Dedifferentiated amniotic fluid mesenchymal stem cell (primary cell): ENCODE results near the gene KAT5.
A peak's percentile ranks its signal among the peaks of the same experiment; 100 is the strongest.
"Not testable (repeated sequence)": the region's sequence is repeated elsewhere in the genome, so short reads cannot be mapped to it uniquely, and the experiment has no call there.

Source experiments
- DNase-seq: peaks from one replicate; pipeline ENCODE4 v3.0.0-alpha.2; 2016; ENCODE audit errors: extremely low spot score

Gene KAT5

DNA sequence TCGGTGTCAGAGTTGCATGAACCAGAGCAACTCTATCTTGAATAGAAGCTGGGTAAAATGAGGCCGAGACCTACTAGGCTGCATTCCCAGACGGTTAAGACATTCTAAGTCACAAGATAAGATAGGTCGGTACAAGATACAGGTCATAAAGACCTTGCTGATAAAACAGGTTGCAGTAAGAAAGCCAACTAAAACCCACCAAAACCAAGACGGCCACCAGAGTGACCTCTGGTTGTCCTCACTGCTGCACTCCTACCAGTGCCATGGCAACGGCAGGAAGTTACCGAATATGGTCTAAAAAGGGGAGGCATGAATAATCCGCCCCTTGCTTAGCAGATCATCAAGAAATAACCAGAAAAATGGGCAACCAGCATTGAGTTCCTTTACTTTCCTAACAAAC, 2.4 kb upstream of the KAT5 start:
- DNase-seq, result no peak

DNA sequence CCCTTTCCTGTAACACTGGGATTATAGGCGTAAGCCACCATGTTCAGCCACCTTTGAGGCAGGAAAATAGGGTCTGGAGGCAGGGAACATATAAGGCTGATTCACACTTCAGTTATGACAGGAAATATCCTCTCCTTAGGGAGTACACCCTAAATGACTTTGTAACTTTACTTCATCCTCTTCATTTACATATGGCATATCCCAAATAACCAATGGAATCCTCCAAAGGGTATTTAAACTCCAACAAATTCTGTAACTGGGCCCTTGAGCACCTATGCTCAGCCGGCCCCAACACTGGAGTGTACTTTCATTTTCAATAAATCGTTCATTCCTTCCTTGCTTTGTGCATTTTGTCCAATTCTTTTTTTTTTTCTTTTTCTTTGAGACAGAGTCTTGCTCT, 1.6 kb upstream of the KAT5 start:
- no peak for DNase-seq

DNA sequence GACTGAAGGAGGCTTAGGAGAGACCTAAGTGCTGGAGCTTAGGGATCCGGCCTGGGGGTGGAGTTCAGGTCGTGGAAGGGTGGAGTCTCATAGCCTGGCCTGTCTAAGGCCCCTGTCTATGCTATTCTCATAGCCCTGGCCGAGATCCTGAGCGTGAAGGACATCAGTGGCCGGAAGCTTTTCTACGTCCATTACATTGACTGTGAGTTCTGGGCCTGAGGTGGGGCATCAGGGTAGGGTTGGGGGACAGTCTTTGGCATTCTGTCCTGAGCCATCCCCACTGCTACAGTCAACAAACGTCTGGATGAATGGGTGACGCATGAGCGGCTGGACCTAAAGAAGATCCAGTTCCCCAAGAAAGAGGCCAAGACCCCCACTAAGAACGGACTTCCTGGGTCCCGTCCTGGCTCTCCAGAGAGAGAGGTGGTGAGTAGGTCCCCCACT, 603 bp downstream of the KAT5 start:
- no peak for DNase-seq

DNA sequence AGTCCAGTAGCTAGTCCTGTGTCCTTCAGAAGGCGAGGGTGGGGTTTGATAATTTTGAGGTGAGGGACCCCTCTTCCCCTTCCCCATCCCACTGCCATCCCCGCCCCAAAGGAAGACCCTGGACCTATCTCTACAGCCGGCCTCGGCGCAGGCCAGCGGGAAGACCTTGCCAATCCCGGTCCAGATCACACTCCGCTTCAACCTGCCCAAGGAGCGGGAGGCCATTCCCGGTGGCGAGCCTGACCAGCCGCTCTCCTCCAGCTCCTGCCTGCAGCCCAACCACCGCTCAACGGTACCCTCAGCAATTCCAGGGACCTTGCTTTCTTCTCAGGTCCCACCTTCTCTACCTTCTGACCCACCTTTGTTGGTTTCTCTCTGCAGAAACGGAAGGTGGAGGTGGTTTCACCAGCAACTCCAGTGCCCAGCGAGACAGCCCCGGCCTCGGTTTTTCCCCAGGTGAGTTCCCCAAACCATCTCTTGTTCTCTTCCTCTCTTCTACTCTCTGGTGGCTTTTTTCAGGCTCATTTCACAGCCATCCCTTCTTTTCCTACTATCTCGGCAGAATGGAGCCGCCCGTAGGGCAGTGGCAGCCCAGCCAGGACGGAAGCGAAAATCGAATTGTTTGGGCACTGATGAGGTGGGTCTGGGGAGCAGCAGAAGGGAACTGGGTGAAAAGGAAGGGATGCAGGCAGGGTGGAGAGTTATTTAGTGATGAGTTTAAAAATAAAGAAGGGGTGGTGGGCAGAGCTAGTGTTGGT, 1.3 kb downstream of the KAT5 start:
- no peak for DNase-seq

DNA sequence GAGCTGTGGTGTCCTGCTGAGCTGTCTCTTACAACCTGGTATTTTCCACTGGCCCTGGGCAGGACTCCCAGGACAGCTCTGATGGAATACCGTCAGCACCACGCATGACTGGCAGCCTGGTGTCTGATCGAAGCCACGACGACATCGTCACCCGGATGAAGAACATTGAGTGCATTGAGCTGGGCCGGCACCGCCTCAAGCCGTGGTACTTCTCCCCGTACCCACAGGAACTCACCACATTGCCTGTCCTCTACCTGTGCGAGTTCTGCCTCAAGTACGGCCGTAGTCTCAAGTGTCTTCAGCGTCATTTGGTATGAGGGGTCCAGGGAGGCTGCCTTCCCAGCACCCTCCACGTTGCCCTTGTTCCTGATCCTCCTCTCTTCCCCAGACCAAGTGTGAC, 2.4 kb downstream of the KAT5 start:
- DNase-seq, result no peak

DNA sequence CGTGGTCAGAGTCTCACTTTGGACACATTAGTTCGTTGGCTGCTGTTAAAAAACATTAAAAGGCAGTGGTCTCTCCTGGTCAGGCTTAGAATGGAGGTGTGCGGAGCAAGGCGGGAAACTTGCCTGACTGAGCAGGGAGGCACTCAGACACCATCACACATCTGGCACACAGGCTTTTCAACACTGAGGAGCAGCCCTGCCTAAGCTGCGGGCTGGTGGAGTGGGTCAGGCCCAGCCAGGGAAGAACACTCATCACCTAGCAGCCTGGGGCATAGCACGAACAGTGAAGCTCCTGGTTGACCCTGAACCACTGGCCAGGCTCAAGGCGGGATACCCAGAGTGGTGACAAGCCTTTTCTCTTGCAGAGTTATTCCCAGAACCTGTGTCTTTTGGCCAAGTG, 4.2 kb downstream of the KAT5 start:
- DNase-seq, result no peak

DNA sequence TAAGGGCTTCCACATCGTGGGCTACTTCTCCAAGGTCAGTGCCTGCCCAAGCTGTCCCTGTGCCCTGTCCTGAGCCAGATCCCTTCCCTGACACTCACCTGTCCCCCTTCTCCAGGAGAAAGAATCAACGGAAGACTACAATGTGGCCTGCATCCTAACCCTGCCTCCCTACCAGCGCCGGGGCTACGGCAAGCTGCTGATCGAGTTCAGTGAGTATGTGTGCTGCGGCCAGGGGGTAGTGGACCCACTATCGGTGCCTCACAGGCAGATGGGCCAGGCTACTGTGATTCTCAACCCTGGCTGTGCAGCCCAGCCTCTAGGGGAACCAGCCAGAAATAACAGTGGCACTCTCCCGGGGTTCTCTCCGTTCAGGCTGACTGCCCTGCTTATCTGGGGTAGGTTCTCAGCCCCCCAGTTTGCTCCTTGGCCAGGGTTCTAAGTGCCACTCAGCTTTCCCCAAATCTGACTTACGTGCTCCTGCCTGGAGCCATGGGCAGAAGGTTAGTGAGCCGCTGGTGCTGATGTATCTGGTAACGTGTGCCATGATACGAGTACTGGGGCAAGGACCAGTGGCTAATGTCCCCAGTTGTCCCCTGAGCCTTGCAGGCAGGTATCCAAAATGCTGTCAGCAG, 4.8 kb downstream of the KAT5 start:
- no peak for DNase-seq

DNA sequence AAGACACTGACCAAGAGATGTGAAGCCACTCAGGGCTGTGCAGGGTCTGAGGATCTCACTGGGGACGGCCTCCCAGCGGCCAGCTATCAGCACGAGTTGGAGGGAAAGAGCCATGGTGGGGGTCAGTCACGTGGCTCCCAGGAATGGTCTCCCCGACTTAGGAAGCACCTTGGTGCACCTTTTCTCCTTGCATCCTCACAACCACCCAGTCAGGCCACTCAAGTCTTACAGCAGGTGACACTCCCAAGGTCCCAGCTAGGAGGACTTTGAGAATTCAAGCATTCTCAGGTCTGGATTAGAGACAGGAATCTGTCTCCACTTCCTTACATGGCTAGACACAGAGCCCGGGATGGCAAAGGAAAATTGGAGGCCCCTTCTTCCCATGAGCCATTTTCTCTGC, 5.9 kb downstream of the KAT5 start:
- DNase-seq, result no peak

DNA sequence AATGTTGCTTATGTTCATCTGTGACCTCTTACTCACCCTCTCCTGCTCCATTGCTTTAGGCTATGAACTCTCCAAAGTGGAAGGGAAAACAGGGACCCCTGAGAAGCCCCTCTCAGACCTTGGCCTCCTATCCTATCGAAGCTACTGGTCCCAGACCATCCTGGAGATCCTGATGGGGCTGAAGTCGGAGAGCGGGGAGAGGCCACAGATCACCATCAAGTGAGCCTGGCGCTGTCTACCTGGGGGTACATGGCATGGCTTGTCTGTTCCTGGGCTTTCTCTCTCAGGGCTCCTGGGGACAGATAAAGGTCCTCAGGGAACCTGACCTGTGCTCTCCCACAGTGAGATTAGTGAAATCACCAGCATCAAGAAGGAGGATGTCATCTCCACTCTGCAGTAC, 6.5 kb downstream of the KAT5 start:
- DNase-seq, result no peak

DNA sequence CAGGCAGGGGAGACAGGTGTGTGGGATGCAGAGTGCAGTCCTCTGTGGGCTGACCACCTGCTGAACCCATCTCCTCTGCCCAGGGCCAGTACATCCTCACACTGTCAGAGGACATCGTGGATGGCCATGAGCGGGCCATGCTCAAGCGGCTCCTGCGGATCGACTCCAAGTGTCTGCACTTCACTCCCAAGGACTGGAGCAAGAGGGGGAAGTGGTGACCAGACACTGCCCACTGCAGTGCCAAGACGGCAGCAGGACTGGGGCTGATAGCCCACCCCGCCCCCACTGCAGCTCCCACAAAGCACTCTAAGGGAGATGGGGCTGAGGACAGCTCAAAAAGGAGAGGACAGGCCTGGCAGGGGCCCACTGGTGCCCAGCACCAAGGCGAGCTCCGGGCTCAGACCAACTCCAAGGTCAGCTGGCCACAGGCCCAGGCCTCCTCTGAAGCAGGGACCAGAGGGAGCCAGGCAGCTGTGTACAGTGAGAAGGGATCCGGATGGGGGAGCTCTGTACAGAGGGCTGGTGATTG, 7.0 kb downstream of the KAT5 start:
- DNase-seq, result no peak

DNA sequence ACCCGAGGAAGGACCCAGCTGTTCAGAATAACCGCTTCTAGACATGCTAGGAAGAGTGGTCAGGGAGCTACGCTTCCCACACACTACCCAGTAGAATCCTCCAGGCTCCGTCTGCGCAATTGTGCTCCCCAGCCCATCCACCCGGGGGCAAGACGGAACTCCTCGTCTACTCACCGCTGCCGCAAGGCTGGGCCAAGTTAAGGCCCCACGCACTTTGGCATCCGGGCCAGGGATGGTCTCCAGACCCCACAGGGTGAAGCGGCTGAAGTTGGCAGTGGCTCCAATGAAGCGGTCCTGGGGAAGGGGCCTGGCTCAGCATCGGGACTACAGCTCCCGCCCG, 7.8 kb downstream of the KAT5 start:
- DNase-seq, result no peak

DNA sequence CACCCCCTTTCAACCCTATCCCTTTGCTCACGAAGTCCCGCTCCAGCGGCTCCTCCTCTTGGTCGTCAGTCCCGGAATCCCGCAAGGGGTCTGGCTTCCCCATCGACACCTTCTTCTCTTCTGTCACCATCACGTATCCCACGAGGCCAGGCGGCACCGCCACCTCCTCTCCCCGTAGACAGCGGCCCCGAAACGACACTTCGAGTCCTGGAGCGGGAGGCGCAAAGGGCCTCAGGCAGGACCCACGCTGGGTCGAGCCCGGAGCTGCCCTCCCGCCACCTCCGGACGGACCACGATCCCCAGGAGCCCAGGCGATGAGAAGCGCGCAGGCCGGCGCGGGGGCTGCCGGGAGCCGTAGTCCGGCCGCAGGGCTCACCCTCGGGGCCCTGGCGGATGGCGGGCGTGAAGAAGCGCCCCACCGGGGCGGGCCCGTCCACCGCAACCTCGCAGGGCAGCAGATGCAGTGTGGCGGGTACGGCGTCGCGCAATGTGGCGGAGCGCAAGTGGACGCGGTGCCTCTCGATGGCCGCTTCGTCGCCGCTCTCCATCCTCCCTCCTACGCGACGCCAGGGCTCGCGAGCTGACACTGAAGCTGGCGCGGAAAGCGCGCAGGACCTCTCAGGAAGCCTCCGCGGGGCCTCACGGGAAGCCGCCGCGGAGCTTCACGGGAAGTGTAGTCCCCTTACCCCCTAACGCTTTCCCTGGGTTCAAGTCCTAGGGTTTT, 8.3 kb downstream of the KAT5 start, which contains the start of gene RNASEH2C:
TSS of gene RNASEH2C (minus strand) at position 588 of the 724 bp plus-strand sequence. CDS start at position 548, 40 bp downstream.
- DNase-seq, result peak; percentile 83

DNA sequence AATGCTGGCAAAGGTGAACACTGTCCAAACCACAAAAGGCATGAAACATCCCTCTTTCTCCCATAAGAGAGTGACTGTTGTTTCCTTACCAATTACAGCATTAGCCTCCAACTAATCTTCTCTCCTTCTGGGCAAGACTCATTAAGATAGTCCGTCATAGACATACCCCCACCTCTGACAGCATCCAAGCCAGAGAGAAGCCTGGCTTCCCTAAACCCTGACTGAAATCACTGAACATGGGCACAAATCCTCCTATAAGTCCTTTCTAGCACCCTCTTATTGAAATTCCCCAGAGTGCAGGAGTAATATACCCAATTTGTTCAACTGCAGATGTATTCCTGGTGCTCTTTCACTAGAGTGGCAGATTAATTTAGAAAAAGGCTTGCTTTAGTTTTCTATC, 10.2 kb downstream of the KAT5 start:
- no peak for DNase-seq

DNA sequence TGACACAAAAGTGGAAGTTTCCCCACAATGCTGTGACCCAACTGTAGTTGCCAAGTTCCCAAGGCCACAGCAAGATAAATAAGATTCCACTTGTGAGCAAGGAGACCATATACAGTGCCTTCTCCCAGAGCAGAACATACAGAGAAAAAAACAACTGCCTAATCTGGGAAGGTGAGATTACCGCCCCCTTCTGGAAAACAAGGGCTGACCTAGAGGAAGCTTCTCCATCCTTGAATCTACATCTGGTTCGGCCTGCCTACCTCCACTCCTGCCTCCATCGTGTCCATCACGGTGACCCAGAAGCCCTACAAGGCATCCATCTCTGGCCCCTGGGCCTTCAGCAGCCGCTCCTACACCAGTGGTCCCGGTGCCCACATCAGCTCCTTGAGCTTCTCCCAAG, 14.6 kb downstream of the KAT5 start:
- DNase-seq, result no peak

DNA sequence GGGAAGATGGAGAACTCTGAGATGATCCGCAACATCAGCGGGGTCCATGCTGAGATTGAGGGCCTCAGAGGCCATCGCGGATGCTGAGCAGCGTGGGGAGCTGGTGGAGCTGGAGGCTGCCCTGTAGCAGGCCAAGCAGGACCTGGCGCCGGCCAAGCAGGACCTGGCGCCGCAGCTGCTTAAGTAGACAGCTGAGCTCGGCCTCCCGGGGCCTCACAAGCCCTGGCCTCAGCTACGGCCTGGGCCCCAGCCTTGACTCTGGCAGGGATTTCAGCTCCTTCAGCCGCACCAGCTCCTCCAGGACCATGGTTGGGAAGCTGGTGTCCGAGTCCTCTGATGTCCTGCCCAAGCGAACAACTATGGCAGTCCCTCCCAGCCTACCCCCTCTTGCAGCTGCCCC, 15.8 kb downstream of the KAT5 start:
- DNase-seq, result no peak

DNA sequence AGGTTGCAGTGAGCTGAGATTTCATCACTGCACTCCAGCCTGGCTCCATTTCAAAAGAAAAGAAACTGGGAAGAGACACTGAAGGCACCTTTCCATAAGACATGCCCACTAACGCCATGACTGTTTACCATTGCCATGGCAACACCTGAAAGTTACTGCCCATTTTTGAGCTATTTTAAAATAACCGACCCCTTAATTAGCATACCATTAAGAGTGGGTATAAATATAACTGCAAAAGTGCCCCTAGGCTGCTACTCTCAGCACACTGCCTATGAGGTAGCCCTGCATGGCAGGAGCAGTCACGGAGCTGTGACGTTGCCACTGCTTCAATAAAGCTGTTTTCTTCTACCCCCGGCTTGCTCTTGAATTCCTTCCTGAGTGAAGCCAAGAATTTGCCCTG, 18.4 kb downstream of the KAT5 start:
- no peak for DNase-seq

DNA sequence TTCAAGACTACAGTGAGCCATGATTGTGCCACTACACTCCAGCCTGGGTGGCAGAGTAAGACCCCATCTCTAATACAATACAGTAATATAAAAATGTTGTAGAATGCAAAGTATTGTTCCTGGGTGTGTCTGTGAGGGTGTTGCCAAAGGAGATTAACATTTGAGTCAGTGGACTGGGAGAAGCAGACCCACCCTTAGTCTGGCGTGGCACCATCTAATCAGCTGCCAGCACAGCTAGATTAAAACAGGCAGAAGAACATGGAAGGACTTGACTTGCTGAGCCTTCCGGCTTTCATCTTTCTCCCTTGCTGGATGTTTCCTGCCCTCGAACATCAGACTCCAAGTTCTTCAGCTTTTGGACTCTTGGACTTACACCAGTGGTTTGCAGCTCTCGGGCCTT, 23.1 kb downstream of the KAT5 start:
- DNase-seq, result not testable (repeated sequence)

DNA sequence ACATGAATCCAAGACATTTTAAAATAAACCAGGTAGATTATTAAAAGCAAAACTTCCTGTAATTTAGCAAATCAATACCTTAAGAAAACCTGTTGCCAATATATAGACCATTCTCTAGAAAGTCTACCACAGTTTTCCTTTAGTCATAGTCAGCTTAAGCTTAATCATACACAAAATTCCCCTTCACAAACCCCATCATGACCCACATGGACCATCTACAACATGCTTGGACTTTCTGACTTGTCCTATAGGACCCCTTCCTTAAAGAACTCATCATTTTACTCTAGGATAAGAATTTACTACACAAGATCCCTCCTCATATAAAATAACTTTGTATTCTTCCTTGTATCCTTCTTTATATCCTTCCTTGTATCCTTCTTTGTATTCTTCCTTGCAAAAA, 24.8 kb downstream of the KAT5 start:
- no peak for DNase-seq

DNA sequence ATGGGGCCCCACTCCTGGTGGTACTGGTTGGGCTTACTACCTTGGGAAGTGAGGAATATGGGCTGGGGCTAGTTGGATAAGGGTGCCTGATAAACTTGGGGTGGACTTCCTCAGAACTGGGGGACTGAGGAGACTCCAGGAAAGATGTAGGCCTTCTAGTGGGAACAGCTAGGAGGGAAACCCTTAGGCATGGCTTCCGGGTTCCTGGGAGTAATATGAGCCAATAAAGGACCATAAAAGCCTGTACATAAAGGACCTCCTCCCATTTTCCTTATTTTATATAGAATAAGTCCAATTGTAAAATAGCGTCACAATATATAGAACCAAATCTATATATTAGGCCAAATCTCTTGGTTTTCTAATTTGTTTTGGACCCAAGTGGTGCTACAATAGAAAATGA, 27.0 kb downstream of the KAT5 start:
- no peak for DNase-seq

DNA sequence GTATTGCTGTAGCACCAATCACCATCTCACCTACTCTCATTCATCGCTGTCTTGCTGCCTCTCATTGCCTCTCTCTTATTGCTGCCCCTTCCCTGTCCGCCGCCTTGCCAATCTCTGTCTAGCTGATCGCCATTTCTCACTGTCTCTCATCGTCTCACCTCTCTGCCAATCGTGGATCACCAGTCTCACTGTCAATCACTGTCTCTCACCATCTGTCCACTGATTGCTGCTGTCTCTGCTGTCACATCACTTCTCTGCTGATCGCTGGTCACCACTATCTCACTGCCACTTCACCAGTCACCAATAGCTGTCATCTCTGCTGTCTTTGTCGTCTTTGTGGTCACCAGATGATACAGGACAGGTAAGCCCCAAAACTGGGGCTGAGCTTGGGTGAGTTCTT, 29.1 kb downstream of the KAT5 start:
- no peak for DNase-seq

DNA sequence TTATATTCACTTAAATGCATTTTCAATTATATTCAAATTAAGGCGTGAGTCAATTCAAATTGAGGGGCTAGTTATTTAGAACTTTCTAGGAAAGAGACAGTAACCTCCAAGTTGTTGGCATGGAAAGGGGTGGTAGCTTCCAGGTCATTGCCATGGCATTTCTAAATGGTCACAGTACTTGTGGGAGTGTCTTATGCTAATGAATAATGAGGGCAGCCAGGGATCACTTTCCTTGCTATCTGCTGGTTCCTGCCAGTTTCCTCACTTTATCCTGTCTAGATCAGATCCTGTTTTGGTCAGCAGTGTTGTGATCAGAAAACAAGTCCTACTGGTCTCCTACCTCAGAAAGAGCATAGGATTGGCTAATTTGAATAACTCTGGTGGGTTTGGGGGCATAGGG, 30.3 kb downstream of the KAT5 start:
- no peak for DNase-seq

DNA sequence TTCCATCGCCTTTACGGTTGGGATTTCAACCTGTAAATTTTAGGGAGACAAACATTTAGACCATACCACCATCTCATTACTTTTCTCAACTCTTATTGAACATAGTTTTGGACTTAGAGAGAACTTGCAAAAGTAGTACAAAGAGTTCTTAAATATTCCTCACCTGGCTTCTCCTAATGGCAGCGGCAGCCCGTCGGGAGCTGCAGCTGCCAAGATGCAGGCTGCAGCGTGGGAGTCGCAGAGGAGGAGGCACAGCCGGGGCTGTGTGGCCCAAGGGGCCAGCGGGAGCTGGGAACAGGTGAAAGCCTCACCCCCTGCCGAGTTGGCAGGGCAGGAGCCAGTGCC, 31.6 kb downstream of the KAT5 start:
- no peak for DNase-seq
